Epidermal melanocyte (primary cell): Measurements from ENCODE around the gene CNN3.
"Not testable (repeated sequence)": the region's sequence is repeated elsewhere in the genome, so short reads cannot be mapped to it uniquely, and the experiment has no call there.

Experiments used
- DNase-seq: peaks from one replicate; pipeline ENCODE4 v3.0.0; 2011; ENCODE audit warnings: low spot score; ENCODE audit not compliant: insufficient read length

CNN3 gene

DNA sequence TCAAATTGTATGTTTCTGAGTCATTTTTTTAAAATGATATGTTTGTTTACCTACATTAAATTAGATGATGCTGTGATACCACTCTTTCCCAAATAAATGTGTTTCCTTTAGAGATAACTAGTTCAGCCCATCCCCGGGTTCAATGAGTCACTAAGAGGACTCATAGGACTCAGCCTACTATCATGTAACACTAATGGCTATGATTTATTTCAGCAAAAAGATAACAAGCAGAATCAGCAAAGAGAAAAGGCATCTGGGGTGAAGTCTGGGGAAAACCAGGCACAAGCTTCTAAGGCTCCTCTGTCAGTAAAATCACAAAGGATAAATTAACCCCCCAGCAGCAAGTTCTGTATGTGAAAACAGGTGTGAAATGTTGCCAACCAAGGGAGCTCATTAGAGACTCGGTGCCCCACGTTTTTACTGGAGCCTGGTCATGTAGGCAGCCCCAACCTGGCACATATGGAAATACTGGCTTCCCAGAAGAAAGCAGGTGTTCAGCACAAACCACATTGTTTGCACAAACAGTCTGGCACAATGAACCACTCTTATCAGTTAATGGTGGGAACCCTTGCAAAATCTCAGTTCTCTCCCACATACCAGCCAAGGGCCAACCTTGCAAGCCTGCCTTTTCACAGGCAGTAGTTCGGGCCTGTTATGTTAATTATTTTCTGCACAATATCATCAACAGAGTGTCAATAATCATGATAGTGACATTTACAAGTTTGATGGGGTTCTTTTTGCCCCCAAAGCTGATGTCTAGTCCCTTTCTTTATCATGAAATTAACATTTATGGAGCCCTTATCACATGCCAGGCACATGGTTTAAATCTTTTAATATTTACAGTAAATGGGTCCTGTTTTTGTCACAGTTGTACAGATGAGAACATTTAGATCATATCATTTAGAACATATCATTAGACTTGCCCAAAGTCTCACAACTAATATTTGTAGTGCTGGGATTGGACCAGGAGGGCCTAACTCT is 23.1 kb upstream of the CNN3 start:
- DNase-seq, result no peak

DNA sequence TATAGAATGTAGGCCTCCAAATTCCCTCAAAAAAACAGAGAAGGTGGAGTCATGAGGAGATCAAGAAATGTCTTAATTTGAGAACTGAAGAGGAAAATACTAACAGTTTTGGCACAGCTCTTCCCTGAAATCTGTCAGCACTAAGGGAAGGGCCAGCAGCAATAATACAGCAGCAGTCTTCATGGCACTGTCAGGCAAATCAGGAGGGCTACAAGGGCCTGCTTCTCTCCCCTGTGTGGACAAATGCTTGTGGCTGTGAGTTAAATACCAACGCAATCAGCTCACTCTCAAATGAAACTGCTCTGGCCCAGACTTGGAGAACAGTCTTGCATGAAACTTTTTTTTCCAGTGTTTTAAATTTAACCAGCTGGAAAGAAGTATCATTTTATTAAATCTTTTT is 20.5 kb upstream of the CNN3 start:
- DNase-seq, result no peak

DNA sequence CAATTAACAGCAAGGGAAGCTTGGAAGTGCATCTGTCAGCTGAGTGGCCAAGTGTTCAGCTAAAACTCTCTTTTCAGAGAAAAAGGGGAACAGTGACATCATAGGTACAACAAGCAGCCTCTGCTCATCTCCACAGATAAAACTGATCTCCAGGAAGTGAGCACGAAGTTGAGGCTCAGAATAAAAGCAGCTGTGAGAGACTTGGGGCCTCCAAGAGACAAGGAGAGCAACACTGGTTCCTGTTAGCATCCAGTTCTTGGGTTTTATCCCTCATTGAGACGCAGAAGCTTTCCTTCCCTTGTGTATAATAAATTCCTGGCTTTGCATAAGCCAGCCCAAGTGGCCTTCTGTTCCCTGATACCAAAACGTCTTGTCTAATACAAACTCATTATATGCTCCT is 20.0 kb upstream of the CNN3 start:
- DNase-seq, result no peak

DNA sequence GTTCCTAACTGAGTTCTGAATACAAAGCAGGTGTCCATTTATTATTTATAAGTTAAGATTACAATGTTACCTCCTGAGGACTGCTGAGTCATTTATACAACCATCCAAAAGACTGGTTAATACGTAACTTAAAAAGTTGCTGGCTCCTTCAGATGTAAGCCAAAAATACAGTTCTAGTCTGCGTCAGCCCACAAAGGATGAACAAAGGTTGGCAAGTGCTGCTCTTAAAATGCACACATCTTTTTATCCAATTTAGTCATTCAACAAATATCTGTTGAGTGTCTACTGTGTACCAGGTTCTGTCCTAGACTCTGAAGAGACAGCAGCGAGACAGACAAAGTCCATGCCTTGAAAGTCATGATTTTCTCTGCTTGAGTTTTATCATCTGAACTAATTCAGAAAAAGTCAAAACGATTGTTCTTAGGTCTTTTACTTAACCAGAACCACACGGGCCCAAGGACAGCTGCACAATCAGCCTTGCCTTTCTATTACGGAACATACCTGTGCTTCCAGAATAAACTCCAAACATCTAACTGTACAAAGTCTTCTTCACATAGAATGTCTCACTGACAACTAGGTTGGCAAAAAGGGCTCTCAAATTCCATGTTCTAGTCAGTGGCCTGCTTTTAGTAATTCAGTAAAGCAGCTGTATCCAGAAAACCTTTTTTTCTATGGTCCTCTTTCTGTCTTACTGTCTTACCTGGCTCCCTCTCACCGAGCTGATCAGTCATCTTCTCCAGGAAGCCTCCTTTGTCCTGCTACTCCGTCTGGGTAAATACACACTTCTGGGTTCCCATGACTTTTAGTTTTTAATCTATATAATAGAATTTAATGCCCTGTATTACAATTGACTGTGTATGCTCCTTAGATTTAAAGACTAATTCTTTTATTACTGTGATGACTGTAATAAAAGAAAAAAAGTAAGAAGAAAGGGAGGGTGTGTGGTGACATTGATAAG is 15.5 kb upstream of the CNN3 start:
- no peak for DNase-seq

DNA sequence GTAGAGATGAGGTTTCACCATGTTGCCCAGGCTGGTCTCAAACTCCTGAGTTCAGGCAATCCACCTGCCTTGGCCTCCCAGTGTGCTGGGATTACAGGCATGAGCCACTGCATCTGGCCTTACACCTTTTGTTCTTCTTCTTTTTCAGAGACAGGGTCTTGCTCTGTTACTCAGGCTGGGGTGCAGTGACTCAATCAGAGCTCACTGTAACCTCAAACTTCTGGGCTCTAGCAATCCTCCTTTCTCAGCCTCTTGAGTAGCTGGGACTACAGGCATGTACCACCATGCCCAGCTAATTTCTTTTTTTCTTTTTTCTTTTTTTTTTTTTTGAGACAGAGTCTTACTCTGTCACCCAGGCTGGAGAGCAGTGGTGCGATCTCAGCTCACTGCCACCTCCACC is 14.6 kb upstream of the CNN3 start:
- not testable (repeated sequence) for DNase-seq

DNA sequence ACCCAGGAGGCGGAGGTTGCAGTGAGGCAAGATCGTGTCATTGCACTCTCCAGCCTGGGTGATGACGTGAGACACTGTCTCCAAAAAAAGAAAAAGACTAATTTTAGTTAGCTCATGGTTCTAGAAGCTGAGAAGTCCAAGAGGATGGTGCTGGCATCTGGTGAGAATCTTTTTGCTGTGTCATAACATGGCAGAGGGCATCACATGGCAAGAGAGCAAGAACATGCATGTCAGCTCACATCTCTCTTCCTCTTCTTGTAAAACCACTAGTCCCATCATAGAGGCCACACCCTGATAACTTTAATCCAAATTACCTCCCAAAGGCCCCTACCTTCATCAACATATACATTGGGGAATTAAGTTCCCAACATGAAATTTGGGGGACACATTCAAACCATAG is 13.8 kb upstream of the CNN3 start:
- DNase-seq, result no peak

DNA sequence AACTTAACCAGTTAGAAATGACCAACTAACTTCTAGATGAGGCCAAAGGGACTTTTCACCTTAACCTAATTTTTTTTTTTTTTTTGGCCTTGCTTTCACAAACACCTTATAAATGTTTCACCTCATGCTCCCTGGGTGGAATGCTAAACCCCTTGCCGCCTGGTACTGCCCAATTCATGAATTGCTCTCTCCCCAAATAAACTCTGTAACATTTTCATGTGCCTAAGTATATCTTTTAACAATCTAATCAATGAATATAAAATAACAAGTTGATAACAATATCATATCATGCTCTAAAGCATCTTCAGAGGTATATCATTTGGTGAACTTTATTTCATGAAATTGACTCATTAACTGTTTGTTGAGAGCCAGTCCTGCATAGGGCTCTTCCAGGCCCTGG is 10.9 kb upstream of the CNN3 start:
- no peak for DNase-seq

DNA sequence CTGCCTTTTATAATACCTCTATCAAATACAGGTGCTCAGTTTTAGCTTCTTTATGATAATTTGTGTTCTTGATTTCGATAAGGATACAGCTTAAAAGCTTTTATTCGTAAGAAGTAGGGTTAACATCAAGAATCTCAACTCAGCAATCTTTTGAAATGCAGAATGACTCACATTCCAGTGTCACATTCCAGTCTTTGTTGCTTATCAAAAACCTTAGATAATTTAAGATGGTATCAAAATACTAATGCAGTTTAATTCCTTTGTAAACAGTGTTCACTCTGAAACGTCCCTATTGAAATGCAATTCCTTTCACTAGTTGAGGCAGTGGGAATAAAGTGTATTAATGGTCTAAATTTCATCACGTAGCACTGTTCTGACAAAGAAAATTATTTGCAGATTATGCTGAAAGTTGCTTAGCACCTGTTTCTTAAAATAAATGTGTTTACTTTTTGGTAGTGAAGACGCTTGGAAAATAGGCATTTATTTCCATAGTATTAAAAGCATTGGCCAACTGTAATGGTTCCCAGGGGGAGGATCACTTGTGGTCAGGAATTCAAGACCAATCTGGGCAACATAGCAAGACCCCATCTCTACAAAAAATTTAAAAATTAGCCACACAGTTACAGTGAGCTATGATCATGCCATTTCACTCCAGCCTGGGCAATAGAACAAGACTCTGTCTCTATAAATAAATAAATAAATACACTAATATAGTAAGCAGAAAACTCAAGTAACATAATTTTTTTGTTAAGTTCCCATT is 10.1 kb upstream of the CNN3 start:
- DNase-seq, result no peak

DNA sequence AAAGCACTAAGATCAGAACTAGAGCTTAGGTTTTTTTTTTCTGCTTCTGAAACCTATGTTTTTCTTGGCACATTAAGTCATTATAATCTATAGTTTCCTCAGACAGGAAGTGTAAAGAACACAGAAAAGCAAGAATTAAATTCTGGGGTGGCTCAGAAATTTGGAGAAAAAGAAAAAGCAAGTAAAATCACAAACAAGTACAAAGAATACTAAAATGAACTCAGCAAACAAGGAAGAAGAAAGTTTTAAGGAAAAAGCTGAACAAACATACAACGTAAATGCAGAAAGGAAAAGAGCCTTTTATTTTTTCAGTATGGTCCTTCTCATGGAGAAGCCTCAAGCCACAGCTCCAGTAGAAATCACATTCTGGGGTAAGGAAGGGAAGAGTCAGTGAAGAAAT is 8.6 kb upstream of the CNN3 start:
- no peak for DNase-seq

DNA sequence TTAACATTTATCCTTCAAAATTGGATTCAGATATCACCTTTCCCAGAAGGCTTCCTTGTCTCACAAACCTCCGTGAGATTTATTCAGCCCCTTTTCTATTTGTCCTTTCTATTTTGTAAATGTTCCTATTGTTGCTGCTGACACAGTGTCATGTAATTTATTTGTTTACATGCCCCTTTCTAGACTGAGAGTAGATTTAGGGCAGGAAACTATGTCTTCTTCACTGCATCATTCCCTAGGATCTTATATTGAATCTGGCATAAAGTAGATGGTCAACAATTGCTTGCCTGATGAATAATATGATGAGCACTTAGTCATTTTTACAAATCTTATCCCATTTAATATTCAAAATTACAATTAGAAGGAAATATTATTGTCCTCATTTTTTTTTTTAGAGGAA is 8.1 kb upstream of the CNN3 start:
- no peak for DNase-seq

DNA sequence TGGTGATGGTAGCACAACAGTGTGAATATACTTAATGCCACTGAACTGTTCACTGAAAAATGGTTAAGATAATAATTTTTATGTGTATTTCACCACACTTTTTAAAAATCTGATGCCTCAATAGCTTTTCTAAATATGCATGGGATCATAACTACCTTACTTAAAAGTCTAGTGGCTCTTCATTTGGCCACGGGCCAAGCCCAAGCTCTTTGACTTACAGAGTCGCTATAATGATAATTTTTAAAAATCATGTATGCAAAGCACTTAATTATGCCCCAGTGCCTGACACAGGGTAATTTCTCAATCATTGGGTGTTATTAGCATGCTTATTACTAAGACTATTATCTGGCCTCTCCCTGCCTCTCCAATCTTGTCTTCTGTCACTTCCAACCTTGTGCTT is 7.6 kb upstream of the CNN3 start:
- no peak for DNase-seq

DNA sequence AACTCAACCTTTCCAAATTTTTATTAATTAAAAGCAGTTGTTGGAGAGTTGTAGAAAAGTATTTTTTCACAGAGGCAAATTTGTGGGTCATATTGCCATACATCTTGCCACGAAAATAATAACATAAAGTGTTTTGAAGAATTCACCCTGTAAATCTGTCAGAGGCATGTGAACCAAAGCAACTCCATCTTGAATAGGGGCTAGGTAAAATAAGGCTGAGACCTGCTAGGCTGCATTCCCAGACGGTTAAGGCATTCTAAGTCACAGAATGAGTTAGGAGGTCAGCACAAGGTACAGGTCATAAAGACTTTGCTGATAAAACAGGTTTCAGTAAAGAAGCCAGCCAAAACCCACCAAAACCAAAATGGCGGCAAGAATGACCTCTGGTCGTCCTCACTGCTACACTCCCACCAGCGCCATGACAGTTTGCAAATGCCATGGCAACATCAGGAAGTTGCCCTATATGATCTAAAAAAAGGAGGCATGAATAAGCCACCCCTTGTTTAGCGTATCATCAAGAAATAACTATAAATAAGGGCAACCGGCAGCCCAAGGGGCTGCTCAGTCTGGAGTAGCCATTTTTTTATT is 4.4 kb upstream of the CNN3 start:
- no peak for DNase-seq

DNA sequence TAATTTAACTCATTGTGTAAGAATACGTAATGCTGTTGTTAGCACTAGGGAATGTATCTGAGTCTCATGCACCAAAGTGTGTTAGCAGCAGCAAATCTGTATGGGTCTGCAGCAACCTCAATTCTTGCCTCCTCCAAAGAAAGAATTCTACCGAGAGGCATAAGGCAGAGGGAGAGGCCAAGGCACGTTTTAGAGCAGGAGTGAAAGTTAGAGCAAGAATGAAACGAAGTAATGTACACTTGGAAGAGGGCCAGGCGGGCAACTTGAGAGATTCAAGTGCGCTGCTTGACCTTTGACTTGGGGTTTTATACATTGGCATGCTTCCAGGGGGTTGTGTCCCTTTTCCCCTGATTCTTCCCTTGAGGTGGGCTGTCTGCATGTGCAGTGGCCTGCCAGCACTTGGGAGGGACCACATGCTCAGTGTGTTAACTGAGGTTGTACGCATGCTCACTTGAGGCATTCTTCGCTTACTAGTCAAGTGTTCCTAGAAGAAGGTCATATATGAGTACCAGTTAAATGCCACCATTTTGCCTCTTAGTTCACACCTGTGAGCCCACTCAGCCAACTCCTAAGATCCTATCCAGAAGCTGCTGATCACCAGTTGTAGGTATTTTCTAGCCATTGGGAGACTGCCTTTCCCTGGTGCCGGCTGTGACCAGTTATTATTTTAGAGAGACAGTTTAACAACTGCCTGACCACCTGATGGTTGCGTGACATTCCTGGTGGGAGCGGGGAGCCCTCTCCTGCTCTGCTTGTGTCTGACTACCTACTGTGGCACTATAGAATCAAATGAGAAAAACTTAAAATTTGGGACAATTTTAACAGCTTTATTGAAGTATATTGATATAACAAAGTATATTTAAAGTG is 2.7 kb upstream of the CNN3 start:
- DNase-seq, result no peak

DNA sequence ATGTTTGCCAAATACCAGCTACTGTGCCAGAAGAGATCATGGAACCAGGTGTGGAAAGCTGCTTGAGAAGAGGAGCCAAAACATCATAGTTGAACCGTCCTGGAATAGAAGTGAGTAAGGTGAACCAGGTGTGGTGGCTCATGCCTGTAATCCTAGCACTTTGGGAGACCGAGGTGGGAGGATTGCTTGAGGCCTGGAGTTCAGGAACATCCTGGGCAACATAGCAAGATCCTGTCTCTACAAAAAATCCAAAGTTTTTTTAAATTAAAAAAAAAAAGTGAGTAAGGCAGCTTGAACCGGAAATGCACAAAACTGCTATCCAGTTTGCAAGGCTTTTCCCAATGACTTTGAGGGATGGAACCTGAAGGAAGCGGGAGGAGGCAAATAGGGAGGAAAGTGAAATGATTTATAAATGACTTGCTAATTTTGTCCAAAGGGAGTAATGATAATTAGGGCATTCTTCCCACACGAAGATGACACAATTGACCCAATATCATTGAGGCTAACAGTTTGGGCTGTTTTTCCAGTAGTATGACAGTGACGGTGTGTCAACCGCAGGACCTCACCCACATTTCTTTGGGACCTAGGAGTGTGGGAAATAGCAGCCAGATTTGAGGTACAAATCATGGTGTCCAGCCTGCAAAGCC is 1.5 kb upstream of the CNN3 start:
- no peak for DNase-seq

DNA sequence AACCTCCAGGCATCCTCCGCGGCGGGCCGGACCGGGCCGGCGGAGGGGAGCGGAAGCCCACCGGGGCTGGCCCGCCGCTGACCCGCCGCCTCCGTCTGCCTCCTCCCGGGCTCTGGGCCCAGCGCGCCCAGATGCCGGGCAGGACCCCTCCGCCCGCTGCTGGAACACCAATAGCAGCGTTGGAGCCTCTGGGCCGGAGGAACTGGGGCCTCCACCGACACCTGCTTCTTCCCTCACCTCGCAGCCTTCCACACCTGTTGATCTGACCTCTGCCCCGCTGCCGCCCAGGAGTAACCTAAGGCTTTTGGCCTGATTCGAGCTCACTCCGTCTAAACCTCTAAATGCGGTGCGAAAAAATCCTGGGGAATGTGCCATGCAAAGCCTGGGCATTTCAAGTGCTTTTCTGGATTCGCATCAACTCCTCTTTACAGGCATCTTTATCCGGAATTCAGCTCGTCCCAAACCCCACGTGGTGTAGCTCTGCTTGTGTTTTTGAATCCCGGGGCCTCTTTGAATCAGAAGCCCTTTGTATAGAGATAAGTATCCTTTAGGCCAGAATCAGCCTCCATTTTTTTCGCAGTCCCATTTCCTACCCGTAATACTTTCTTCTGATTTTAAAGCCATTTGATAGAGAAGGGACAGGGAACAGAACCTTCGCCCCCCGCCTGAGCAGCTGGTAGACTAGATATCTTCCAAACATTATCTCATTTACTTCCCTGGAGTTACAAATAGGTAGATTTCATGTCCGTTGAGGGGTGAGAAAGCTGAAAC is 680 bp upstream of the CNN3 start:
- peak; percentile 45 for DNase-seq

DNA sequence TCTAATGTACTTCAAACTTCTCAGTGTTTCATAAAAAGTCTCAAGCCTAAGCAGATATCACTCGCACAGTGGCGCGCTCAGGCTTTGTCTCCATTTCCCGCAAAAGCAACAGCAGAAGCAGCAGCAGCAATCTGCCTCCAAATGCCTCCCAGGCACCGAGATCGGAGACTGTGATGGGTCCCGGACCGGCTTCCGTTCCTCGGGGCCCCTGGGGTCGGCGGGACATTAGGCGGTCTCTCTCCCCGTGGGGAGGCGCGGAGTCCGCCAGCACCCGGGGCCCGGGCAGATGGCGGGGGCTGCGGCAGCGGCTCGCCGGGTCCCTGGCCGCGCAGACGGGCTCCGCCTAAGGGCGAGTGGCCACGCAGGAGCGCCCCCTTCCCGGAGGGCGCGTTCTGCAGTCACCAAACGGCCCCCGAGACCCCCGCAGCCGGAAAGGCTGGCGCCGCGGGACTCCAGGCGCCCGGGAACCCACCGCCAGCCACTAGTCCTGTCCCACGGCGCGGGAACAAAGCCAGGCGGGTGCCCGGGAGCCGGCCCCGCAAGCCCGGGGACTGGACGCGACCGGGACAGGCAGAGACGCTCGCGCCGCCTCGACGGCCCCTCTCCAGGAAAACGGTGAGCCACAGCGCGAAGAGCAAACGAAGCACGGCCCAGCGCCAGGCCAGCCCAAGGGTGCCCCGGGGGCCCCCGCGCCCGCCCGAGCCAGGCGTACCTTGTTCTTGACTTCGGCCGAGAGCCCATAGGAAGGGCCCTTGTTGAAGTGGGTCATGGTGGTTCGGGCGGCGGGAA is 590 bp downstream of the CNN3 start:
- DNase-seq, result no peak

DNA sequence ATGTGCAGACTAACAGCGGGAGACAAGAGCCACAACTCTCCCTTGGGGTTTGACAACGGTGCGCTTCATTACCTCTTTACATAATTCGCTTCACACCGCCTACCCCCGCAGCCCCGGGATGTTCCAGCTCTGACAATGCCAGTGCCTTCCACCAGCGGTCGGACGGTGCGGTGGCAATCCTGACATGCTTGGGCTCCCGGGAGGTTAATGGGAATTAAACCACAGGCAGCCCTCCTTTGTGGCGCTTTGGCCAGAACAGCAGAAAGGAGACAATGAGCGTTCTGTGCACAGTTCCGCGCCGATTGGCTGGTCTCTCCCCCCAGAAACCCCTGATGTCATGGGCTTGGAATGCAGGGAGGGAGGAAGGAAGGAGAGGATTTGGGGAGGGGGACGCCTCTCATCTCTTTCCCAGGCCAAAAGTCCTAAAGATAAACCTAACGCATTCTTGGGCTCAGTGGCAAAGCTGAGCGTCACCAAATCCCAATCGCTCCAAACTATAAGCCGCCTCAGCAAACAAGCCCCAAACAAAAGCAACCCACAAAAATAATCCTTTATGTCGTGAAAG is 1.3 kb downstream of the CNN3 start:
- DNase-seq, result peak; percentile 78

DNA sequence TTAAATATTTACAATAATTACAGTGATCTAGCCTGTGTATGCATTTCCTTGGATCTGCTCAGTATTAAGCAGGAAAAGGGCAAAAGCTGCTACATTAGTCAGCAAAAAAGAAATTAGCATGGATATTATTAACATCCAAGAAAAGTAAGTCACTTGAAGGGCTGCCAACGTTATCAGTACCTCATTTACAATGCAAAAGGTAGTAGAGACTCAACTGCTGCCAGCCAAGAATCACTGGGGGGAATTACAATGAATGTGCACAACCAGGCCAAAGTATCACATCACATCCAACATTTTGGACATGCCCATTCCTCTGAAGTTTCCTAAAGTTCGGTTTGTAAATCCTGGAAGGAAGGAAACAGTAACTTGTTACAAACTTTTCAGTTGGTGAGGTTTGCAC is 1.9 kb downstream of the CNN3 start:
- no peak for DNase-seq
